OCI-LY3 (cell line): ENCODE results near the gene UNCX.
"Not testable (repeated sequence)": the region's sequence is repeated elsewhere in the genome, so short reads cannot be mapped to it uniquely, and the experiment has no call there.

Experiments used
- H2AFZ ChIP-seq: fragments of 200-600, 300-600 bp; shearing (Covaris generic); 2 replicates; pipeline ENCODE4 v1.6.0; 2014; ENCODE audit warnings: antibody characterized with exemption, low read depth, low read length
- H3K27ac ChIP-seq: fragments of 200-600, 300-600 bp; sonication (generic); 2 replicates; pipeline ENCODE4 v1.5.1; 2014; ENCODE audit warnings: mild to moderate bottlenecking, low read length, moderate library complexity, mixed read lengths
- H3K27me3 ChIP-seq: fragments of 200-600, 300-600 bp; sonication (generic); 2 replicates; pipeline ENCODE4 v1.6.1; 2014; ENCODE audit warnings: low read depth, low read length, mixed read lengths
- H3K36me3 ChIP-seq: fragments of 200-600, 300-600 bp; sonication (generic); replicated peaks from 2 replicates; pipeline ENCODE3; 2014; ENCODE audit warnings: low read depth, low read length, mixed read lengths
- H3K4me1 ChIP-seq: fragments of 300-600, 200-600 bp; sonication (generic); 2 replicates; pipeline ENCODE4 v1.6.1; 2014; ENCODE audit warnings: low read length, mixed read lengths
- H3K4me2 ChIP-seq: fragments of 200-600, 300-600 bp; sonication (generic); 2 replicates; pipeline ENCODE4 v1.6.1; 2014; ENCODE audit warnings: low read length, mixed read lengths
- H3K4me3 ChIP-seq: fragments of 300-600, 200-600 bp; sonication (generic); 2 replicates; pipeline ENCODE4 v1.5.1; 2014; ENCODE audit warnings: antibody characterized with exemption, mild to moderate bottlenecking, low read length, moderate library complexity
- H3K79me2 ChIP-seq: fragments of 300-600, 200-600 bp; shearing (Covaris generic); 2 replicates; pipeline ENCODE4 v1.6.1; 2014; ENCODE audit warnings: mild to moderate bottlenecking, low read length, mixed read lengths
- H3K9ac ChIP-seq: fragments of 300-600, 200-600 bp; shearing (Covaris generic); 2 replicates; pipeline ENCODE4 v1.6.0; 2014; ENCODE audit warnings: mild to moderate bottlenecking, low read length, moderate library complexity
- H3K9me3 ChIP-seq: fragments of 200-600, 300-600 bp; shearing (Covaris generic); 2 replicates; pipeline ENCODE4 v1.6.1; 2014; ENCODE audit warnings: low read length, mixed read lengths; ENCODE audit not compliant: insufficient read depth
- H4K20me1 ChIP-seq: fragments of 200-600, 300-600 bp; sonication (generic); 2 replicates; pipeline ENCODE4 v1.6.1; 2016; ENCODE audit warnings: low read length, mixed read lengths; ENCODE audit not compliant: insufficient read depth
- CTCF ChIP-seq: fragments of 200-600, 300-600 bp; sonication (generic); IDR thresholded peaks from 2 replicates; pipeline ENCODE4 v1.5.1; 2014; ENCODE audit warnings: antibody characterized with exemption, low read length, low read depth
- EZH2phosphoT487 ChIP-seq: fragments of 200-600 bp; shearing (Covaris generic); IDR thresholded peaks from 2 replicates; pipeline ENCODE4 v1.6.1; 2018; ENCODE audit warnings: antibody characterized with exemption, mixed run types, low read depth

UNCX gene

GRCh38 chr7:1192171-1192676 lies 40.4 kb upstream of the UNCX start:
- no peaks in the 10 kb centered on the region for H3K27me3 ChIP-seq
- no peak overlapping the region for H2AFZ ChIP-seq
- no peaks in the 10 kb centered on the region for H3K79me2 ChIP-seq
- H4K20me1 ChIP-seq = no peaks in the 10 kb centered on the region
- no peaks in the 10 kb centered on the region for H3K9me3 ChIP-seq
- no peak for TF ChIP-seq EZH2phosphoT487
- no peak overlapping the region for H3K4me3 ChIP-seq
- H3K4me1 ChIP-seq = no peaks in the 10 kb centered on the region
- H3K27ac ChIP-seq = no peak overlapping the region
- no peak overlapping the region for H3K4me2 ChIP-seq
- H3K36me3 ChIP-seq = no peaks in the 10 kb centered on the region
- no peak overlapping the region for H3K9ac ChIP-seq

GRCh38 chr7:1193593-1194424 lies 38.9 kb upstream of the UNCX start:
- Histone ChIP-seq H4K20me1 (no peaks in the 10 kb centered on the region), H3K4me2 (no peak overlapping the region), H3K79me2 (no peaks in the 10 kb centered on the region), H3K36me3 (no peaks in the 10 kb centered on the region), H3K27me3 (no peaks in the 10 kb centered on the region), H3K9me3 (no peaks in the 10 kb centered on the region), H3K4me3 (no peak overlapping the region), H3K4me1 (no peaks in the 10 kb centered on the region), H3K27ac (no peak overlapping the region), H3K9ac (no peak overlapping the region), H2AFZ (no peak overlapping the region)
- TF ChIP-seq EZH2phosphoT487 (no peak), CTCF (0 out of 2 replicates have a peak, but pooled peaks have one; percentile 6)

- H3K27me3 ChIP-seq, H3K9ac ChIP-seq, H4K20me1 ChIP-seq, H3K4me2 ChIP-seq, H3K4me1 ChIP-seq, H2AFZ ChIP-seq, H3K9me3 ChIP-seq, H3K36me3 ChIP-seq, H3K79me2 ChIP-seq, H3K27ac ChIP-seq, H3K4me3 ChIP-seq: not testable (repeated sequence)
These were observed 36.2 kb upstream of the UNCX start for GRCh38 chr7:1196441-1196840.

DNA sequence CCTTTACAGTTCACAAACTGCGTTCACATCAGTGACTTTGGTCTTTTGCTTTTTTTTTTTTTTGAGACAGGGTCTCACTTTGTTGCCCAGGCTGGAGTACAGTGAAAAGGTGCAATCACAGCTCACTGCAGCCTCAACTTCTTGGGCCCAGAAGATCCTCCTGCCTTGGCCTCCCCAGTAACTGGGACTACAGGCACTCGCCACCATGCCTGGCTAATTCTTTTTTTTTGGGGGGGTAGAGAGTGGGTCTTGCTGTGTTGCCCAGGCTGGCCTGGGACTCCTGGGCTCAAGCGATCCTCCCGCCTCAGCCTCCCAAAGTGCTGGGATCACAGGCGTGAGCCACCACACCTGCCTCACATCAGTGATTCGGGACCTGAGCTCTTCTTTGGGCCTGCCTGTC lies 35.7 kb upstream of the UNCX start:
- Histone ChIP-seq H3K79me2 (no peaks in the 10 kb centered on the region), H3K36me3 (no peaks in the 10 kb centered on the region), H3K4me1 (no peaks in the 10 kb centered on the region), H3K4me2 (no peak overlapping the region), H3K9me3 (no peaks in the 10 kb centered on the region), H3K9ac (no peak overlapping the region), H4K20me1 (no peaks in the 10 kb centered on the region), H2AFZ (no peak overlapping the region), H3K4me3 (no peak overlapping the region), H3K27ac (no peak overlapping the region), H3K27me3 (no peaks in the 10 kb centered on the region)
- no peak for TF ChIP-seq CTCF
- no peak for TF ChIP-seq EZH2phosphoT487

GRCh38 chr7:1197997-1198625 lies 34.6 kb upstream of the UNCX start:
- Histone ChIP-seq H3K36me3 (no peaks in the 10 kb centered on the region), H3K4me1 (no peaks in the 10 kb centered on the region), H3K4me2 (no peak overlapping the region), H3K27ac (no peak overlapping the region), H3K79me2 (no peaks in the 10 kb centered on the region), H3K27me3 (no peaks in the 10 kb centered on the region), H4K20me1 (no peaks in the 10 kb centered on the region), H3K9ac (no peak overlapping the region), H3K9me3 (no peaks in the 10 kb centered on the region), H3K4me3 (no peak overlapping the region), H2AFZ (no peak overlapping the region)
- no peak for TF ChIP-seq EZH2phosphoT487
- no peak for TF ChIP-seq CTCF
